ENCODE results near the gene UPP1. TPM values are rescaled to one million over a fixed set of nuclear protein-coding genes. Genes with fewer than 3 reads are reported as not detected.

The UPP1 gene
- total and polyA plus RNA-seq, 2 of the 13 experiments (the other 11 are each of a cell fraction or from before 2014, with no cell fraction given) = 5.7 to 9.8 TPM

GRCh38 chr7:48107926-48108472, 18.9 kb downstream of the UPP1 start:
- Histone ChIP-seq H4K20me1 (ENCODE audit: insufficient read depth, low read length) (no peaks in the 10 kb centered on the region), H3K4me1 (ENCODE audit: insufficient read depth, low read length) (peaks cover 14% of the 10 kb centered on the region), H3K9me3 (ENCODE audit: low read length) (no peaks in the 10 kb centered on the region), H2AFZ (ENCODE audit: low read length) (no peak overlapping the region), H3K27ac (ENCODE audit: extremely low read length, insufficient read depth, low read length) (no peak overlapping the region), H3K4me2 (ENCODE audit: low read depth, low read length) (no peak overlapping the region), H3K9ac (ENCODE audit: insufficient read depth, low read depth, low read length) (no peak overlapping the region), H3K27me3 (ENCODE audit: control insufficient read depth in 1 of 2, insufficient read depth in 2 of 2, low read length in 2 of 2) (no peaks in the 10 kb centered on the region), H3K36me3 (replicated peaks in 1 of 2; ENCODE audit: control insufficient read depth in 1 of 2, insufficient read depth in 2 of 2, low read length in 2 of 2) (peaks cover 13 to 20% of the 10 kb centered on the region in 2 experiments; a peak in 3 of 5 replicates), H3K4me3 (replicated peaks in 1 of 3; ENCODE audit: insufficient read depth in 1 of 3, low read depth in 2 of 3, low read length in 3 of 3) (no peak overlapping the region), H3K79me2 (ENCODE audit: insufficient read depth, low read length) (no peaks in the 10 kb centered on the region)
- DNase-seq (ENCODE audit: low spot score) (no peak), ATAC-seq (no peak), FAIRE-seq (no peak)
- CTCF ChIA-PET (ENCODE audit: low intra/inter-chr PET ratio, low total read pairs) = no interaction called here
- intact Hi-C loops (cut with micrococcal nuclease; ENCODE audit: unreplicated experiment) = no loop called here
- no peak for TF ChIP-seq ZNF431 (CRISPR knock-in tag; IDR thresholded peaks at IDR 0.05; ENCODE audit: borderline replicate concordance, low read depth)
- TF ChIP-seq MBD4 (IDR thresholded peaks at IDR 0.05; ENCODE audit: borderline replicate concordance, low read length) = no peak
- no peak for TF ChIP-seq CHD2 (IDR thresholded peaks at IDR 0.05; ENCODE audit: low read depth, low read length)
- TF ChIP-seq ZNF605 (CRISPR knock-in tag; IDR thresholded peaks at IDR 0.05) = no peak
- no peak for TF ChIP-seq ZNF547 (CRISPR knock-in tag; IDR thresholded peaks at IDR 0.05)
- TF ChIP-seq ZBTB34 (CRISPR knock-in tag; IDR thresholded peaks at IDR 0.05) = no peak
- WGBS (ENCODE audit: low lambda C conversion rate) = 99% methylated on average over 11 of the region's 18 CpGs
- in situ Hi-C loops (cut with HindIII; ENCODE audit: extremely low pct_ligation_motif_present, low pct_unique_long_range_greater_than_20kb) = loop anchor here (25.0 kb wide), 1 partner anchor 846 kb away; no protein-coding TSS in a partner anchor
- POLR2A ChIA-PET = no interaction called here
- BruUV-seq (replicated peaks) = no TSS peak

Data from HepG2 (cell line).